HL-60 (cell line): ENCODE data around the gene MOB3B.

Experiments
- GABPA ChIP-seq: IDR thresholded peaks from 2 replicates; pipeline ENCODE4 v1.6.1; 2012; ENCODE audit warnings: low read depth
- POLR2AphosphoS5 ChIP-seq: IDR thresholded peaks from 2 replicates; pipeline ENCODE4 v1.6.1; 2012; ENCODE audit warnings: low read depth
- SPI1 ChIP-seq: IDR thresholded peaks from 2 replicates; pipeline ENCODE4 v1.6.1; 2012; ENCODE audit warnings: low read depth, mild to moderate bottlenecking, borderline replicate concordance
- TF ChIP-seq, protein P1 (sequence below): IDR thresholded peaks from 2 replicates; pipeline ENCODE4 v1.6.1; 2012; ENCODE audit warnings: low read depth; ENCODE audit not compliant: insufficient replicate concordance
- TF ChIP-seq, protein P2 (sequence below): IDR thresholded peaks from one replicate; pipeline ENCODE4 v1.5.1; 2011; ENCODE audit warnings: low read length, control low read depth, inconsistent platforms; ENCODE audit not compliant: insufficient read depth

DNA sequence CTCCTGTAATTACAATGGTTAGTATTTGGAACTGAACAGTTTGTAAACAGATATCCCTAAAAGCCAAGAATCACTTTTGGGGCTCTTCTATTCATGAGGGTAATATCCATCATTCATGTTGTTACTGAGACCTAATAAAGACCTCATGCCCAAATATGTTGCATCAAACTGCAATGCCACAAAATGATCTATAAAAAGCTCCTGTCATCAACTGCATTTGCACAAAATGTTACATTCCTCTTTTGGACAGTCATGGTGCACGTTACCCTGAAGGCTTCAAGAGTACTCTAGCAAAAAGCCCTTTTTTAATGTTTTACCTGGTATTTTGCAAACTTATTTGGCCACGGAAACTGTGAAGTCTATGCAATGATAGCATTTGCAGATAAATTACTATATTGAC, 218.4 kb downstream of the MOB3B start:
- TF ChIP-seq, protein P1, sequence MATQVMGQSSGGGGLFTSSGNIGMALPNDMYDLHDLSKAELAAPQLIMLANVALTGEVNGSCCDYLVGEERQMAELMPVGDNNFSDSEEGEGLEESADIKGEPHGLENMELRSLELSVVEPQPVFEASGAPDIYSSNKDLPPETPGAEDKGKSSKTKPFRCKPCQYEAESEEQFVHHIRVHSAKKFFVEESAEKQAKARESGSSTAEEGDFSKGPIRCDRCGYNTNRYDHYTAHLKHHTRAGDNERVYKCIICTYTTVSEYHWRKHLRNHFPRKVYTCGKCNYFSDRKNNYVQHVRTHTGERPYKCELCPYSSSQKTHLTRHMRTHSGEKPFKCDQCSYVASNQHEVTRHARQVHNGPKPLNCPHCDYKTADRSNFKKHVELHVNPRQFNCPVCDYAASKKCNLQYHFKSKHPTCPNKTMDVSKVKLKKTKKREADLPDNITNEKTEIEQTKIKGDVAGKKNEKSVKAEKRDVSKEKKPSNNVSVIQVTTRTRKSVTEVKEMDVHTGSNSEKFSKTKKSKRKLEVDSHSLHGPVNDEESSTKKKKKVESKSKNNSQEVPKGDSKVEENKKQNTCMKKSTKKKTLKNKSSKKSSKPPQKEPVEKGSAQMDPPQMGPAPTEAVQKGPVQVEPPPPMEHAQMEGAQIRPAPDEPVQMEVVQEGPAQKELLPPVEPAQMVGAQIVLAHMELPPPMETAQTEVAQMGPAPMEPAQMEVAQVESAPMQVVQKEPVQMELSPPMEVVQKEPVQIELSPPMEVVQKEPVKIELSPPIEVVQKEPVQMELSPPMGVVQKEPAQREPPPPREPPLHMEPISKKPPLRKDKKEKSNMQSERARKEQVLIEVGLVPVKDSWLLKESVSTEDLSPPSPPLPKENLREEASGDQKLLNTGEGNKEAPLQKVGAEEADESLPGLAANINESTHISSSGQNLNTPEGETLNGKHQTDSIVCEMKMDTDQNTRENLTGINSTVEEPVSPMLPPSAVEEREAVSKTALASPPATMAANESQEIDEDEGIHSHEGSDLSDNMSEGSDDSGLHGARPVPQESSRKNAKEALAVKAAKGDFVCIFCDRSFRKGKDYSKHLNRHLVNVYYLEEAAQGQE, result no peak
- TF ChIP-seq, protein P2, sequence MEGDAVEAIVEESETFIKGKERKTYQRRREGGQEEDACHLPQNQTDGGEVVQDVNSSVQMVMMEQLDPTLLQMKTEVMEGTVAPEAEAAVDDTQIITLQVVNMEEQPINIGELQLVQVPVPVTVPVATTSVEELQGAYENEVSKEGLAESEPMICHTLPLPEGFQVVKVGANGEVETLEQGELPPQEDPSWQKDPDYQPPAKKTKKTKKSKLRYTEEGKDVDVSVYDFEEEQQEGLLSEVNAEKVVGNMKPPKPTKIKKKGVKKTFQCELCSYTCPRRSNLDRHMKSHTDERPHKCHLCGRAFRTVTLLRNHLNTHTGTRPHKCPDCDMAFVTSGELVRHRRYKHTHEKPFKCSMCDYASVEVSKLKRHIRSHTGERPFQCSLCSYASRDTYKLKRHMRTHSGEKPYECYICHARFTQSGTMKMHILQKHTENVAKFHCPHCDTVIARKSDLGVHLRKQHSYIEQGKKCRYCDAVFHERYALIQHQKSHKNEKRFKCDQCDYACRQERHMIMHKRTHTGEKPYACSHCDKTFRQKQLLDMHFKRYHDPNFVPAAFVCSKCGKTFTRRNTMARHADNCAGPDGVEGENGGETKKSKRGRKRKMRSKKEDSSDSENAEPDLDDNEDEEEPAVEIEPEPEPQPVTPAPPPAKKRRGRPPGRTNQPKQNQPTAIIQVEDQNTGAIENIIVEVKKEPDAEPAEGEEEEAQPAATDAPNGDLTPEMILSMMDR, result no peak
- TF ChIP-seq SPI1, result no peak
- no peak for TF ChIP-seq POLR2AphosphoS5
- TF ChIP-seq GABPA, result no peak
